K562 (cell line): ENCODE measurements around the gene GCNT2. TPM values are rescaled to one million over a fixed set of nuclear protein-coding genes. Genes with fewer than 3 reads are reported as not detected.
A peak's percentile ranks its signal among the peaks of the same experiment; 100 is the strongest.

Experiments used
- ARID1B ChIP-seq: fragments of 450-650 bp; IDR thresholded peaks from 2 replicates; pipeline ENCODE4 v1.6.1; 2016; ENCODE audit warnings: antibody characterized with exemption, mild to moderate bottlenecking, inconsistent platforms
- C11orf30 ChIP-seq: fragments of 450-650 bp; IDR thresholded peaks from 2 replicates; pipeline ENCODE4 v1.6.1; 2016; ENCODE audit warnings: low read depth, mild to moderate bottlenecking
- CBX5 ChIP-seq: IDR thresholded peaks from 2 replicates; pipeline ENCODE4 v1.6.1; 2014; ENCODE audit warnings: low read depth, borderline replicate concordance
- CCNT2 ChIP-seq: IDR thresholded peaks from 2 replicates; pipeline ENCODE4 v1.6.1; 2011; ENCODE audit warnings: borderline replicate concordance, low read depth, mild to moderate bottlenecking, moderate library complexity, mixed read lengths, low read length; ENCODE audit not compliant: insufficient read length; ENCODE audit errors: extremely low read depth
- CTBP1 ChIP-seq: fragments of 450-650 bp; IDR thresholded peaks from 2 replicates; pipeline ENCODE4 v1.6.1; 2016; ENCODE audit warnings: borderline replicate concordance
- EHMT2 ChIP-seq: fragments of 450-650 bp; IDR thresholded peaks from 2 replicates; pipeline ENCODE4 v1.6.1; 2018; ENCODE audit warnings: antibody characterized with exemption
- FOXA1 ChIP-seq: fragments of 450-650 bp; IDR thresholded peaks from 2 replicates; pipeline ENCODE4 v1.6.1; 2016; ENCODE audit warnings: mild to moderate bottlenecking, borderline replicate concordance
- JUN ChIP-seq, 2 experiments: sonication (generic) in 1 of 2; formaldehyde crosslinking in 1 of 2; IDR thresholded peaks; 2 replicates each; pipeline versions ENCODE4 v1.6.1 to v1.8.0; 2012 to 2022; ENCODE audit warnings: borderline replicate concordance in 2 of 2, mild to moderate bottlenecking in 2 of 2, improper control_type of control experiment in 1 of 2, low read depth in 1 of 2, low read length in 1 of 2, missing genetic modification reagents in 1 of 2
- RFX1 ChIP-seq: fragments of 450-650 bp; IDR thresholded peaks from 2 replicates; pipeline ENCODE4 v1.6.1; 2016; ENCODE audit warnings: mild to moderate bottlenecking, moderate library complexity
- SMARCE1 ChIP-seq: fragments of 450-650 bp; IDR thresholded peaks from 2 replicates; pipeline ENCODE4 v1.7.1; 2016; ENCODE audit warnings: mild to moderate bottlenecking
- SOX6 ChIP-seq: fragments of 450-650 bp; IDR thresholded peaks from 2 replicates; pipeline ENCODE4 v1.6.1; 2014; ENCODE audit warnings: mild to moderate bottlenecking
- TEAD4 ChIP-seq, 2 experiments: sonication (generic) in 1 of 2; formaldehyde crosslinking in 1 of 2; IDR thresholded peaks; 2 replicates each; pipeline versions ENCODE4 v1.6.1 to v1.8.0; 2012 to 2022; ENCODE audit warnings: borderline replicate concordance in 1 of 2, inconsistent platforms in 1 of 2, low read length in 1 of 2, mild to moderate bottlenecking in 1 of 2, missing genetic modification reagents in 1 of 2
- polyA plus RNA-seq, 8 experiments: library from polyadenylated mRNA; depleted of rRNA in 4 of 8; stranded (reverse) in 5 of 8; unstranded in 3 of 8; fragments of >200 nt; fragmentation: Nextera tagmentation in 2 of 8; fragmentation: Illumina TruSeq in 1 of 8; extraction: Ambion mirVana in 2 of 8; extraction: Trizol in 1 of 8; gene quantifications; 2 replicates each; pipeline versions ENCODE4 v1.2.1 to v1.2.3, GENCODE V29; 2011 to 2014; ENCODE audit warnings: inconsistent platforms in 1 of 8, missing spikeins in 1 of 8
- total RNA-seq, 7 experiments: library from RNA; depleted of rRNA in 6 of 7; stranded (reverse); fragments of >200 nt in 6 of 7; fragmentation: Illumina TruSeq in 2 of 7; extraction: Trizol in 2 of 7; gene quantifications; 2 replicates each; pipeline versions ENCODE4 v1.2.1 to v1.2.3, GENCODE V29; 2011 to 2021; ENCODE audit warnings: low replicate concordance in 1 of 7
- TF ChIP-seq, protein P1 (sequence below): fragments of 450-650 bp; IDR thresholded peaks from 2 replicates; pipeline ENCODE4 v1.6.1; 2017; ENCODE audit warnings: antibody characterized with exemption
- TF ChIP-seq, protein P2 (sequence below): fragments of 450-650 bp; IDR thresholded peaks from 2 replicates; pipeline ENCODE4 v1.6.1; 2017; ENCODE audit warnings: antibody characterized with exemption, mild to moderate bottlenecking
- TF ChIP-seq, protein P3 (sequence below), 2 experiments: fragments of 450-650 bp in 1 of 2; sonication (generic) in 1 of 2; formaldehyde crosslinking in 1 of 2; IDR thresholded peaks in 1 of 2; conservative IDR thresholded peaks in 1 of 2; 2 replicates each; pipeline versions ENCODE4 v1.6.1 to v1.8.1; 2016 to 2023; ENCODE audit warnings: mild to moderate bottlenecking in 2 of 2, moderate library complexity in 2 of 2, inconsistent platforms in 1 of 2, missing genetic modification reagents in 1 of 2
- TF ChIP-seq, protein P4 (sequence below): fragments of 450-650 bp; formaldehyde crosslinking; conservative IDR thresholded peaks from 2 replicates; pipeline ENCODE4 v1.4.0; 2022; ENCODE audit warnings: mild to moderate bottlenecking, missing genetic modification characterization
- TF ChIP-seq, protein P5 (sequence below): fragments of 200-800 bp; sonication (Bioruptor generic); IDR thresholded peaks from 2 replicates; pipeline ENCODE4 v1.6.1; 2017; ENCODE audit warnings: missing genetic modification characterization, missing compliant biosample characterization

GCNT2 gene
- total and polyA plus RNA-seq, 9 of the 15 experiments (the other 6 are each of a cell fraction or from before 2014, with no cell fraction given), result 0.78 to 2.6 (median 1.6) TPM

DNA sequence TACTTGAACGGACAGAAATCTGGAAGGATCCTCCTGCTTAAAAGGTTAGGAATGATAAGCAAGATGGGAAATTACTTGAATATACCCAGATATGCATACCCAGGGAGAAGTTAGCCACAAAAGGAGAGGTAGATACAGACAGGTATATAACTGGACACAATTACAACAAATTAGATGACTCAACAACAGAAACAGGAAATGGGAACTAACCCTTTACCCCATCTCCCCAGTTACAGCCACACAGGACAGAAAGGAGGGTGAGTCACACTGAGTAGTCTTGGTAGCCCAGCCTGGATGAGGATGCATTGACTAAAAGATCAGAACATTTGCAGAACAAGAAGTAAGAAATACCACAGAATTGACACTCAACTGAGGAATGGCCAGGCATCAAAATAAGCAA lies 112.1 kb downstream of the GCNT2 start (continued):
- peak; percentile 48; the same call in 1 of the 2 replicates for TF ChIP-seq C11orf30
- peak; percentile 57; the same call in 1 of the 2 replicates for TF ChIP-seq SOX6
- TF ChIP-seq, protein P1, sequence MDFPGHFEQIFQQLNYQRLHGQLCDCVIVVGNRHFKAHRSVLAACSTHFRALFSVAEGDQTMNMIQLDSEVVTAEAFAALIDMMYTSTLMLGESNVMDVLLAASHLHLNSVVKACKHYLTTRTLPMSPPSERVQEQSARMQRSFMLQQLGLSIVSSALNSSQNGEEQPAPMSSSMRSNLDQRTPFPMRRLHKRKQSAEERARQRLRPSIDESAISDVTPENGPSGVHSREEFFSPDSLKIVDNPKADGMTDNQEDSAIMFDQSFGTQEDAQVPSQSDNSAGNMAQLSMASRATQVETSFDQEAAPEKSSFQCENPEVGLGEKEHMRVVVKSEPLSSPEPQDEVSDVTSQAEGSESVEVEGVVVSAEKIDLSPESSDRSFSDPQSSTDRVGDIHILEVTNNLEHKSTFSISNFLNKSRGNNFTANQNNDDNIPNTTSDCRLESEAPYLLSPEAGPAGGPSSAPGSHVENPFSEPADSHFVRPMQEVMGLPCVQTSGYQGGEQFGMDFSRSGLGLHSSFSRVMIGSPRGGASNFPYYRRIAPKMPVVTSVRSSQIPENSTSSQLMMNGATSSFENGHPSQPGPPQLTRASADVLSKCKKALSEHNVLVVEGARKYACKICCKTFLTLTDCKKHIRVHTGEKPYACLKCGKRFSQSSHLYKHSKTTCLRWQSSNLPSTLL, result no peak
- TF ChIP-seq TEAD4 (IDR thresholded peaks at IDR 0.05; ENCODE audit: low read length), result peak; percentile 36; the same call in 1 of the 2 replicates
- TF ChIP-seq TEAD4 (CRISPR knock-in tag; IDR thresholded peaks at IDR 0.05; ENCODE audit: borderline replicate concordance), result no peak
- TF ChIP-seq, protein P2, sequence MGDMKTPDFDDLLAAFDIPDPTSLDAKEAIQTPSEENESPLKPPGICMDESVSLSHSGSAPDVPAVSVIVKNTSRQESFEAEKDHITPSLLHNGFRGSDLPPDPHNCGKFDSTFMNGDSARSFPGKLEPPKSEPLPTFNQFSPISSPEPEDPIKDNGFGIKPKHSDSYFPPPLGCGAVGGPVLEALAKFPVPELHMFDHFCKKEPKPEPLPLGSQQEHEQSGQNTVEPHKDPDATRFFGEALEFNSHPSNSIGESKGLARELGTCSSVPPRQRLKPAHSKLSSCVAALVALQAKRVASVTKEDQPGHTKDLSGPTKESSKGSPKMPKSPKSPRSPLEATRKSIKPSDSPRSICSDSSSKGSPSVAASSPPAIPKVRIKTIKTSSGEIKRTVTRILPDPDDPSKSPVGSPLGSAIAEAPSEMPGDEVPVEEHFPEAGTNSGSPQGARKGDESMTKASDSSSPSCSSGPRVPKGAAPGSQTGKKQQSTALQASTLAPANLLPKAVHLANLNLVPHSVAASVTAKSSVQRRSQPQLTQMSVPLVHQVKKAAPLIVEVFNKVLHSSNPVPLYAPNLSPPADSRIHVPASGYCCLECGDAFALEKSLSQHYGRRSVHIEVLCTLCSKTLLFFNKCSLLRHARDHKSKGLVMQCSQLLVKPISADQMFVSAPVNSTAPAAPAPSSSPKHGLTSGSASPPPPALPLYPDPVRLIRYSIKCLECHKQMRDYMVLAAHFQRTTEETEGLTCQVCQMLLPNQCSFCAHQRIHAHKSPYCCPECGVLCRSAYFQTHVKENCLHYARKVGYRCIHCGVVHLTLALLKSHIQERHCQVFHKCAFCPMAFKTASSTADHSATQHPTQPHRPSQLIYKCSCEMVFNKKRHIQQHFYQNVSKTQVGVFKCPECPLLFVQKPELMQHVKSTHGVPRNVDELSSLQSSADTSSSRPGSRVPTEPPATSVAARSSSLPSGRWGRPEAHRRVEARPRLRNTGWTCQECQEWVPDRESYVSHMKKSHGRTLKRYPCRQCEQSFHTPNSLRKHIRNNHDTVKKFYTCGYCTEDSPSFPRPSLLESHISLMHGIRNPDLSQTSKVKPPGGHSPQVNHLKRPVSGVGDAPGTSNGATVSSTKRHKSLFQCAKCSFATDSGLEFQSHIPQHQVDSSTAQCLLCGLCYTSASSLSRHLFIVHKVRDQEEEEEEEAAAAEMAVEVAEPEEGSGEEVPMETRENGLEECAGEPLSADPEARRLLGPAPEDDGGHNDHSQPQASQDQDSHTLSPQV, result 0 out of 2 replicates have a peak, but pooled peaks have one; percentile 30
- TF ChIP-seq CCNT2, result no peak
- peak; percentile 75; the same call in 1 of the 2 replicates for TF ChIP-seq SMARCE1
- TF ChIP-seq CBX5, result peak; percentile 23; the same call in 1 of the 2 replicates
- peak; percentile 17; the same call in 1 of the 2 replicates for TF ChIP-seq RFX1
- peak; percentile 61; the same call in 1 of the 2 replicates for TF ChIP-seq CTBP1
- TF ChIP-seq, protein P3, sequence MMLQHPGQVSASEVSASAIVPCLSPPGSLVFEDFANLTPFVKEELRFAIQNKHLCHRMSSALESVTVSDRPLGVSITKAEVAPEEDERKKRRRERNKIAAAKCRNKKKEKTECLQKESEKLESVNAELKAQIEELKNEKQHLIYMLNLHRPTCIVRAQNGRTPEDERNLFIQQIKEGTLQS (IDR thresholded peaks at IDR 0.05), result peak; percentile 85
- TF ChIP-seq, protein P3 (CRISPR knock-in tag; conservative IDR thresholded peaks at IDR 0.05), result no peak
- peak; percentile 81 for TF ChIP-seq JUN (IDR thresholded peaks at IDR 0.05; ENCODE audit: borderline replicate concordance, low read depth, low read length)
- no peak for TF ChIP-seq JUN (CRISPR knock-in tag; IDR thresholded peaks at IDR 0.05; ENCODE audit: borderline replicate concordance)
- TF ChIP-seq, protein P4, sequence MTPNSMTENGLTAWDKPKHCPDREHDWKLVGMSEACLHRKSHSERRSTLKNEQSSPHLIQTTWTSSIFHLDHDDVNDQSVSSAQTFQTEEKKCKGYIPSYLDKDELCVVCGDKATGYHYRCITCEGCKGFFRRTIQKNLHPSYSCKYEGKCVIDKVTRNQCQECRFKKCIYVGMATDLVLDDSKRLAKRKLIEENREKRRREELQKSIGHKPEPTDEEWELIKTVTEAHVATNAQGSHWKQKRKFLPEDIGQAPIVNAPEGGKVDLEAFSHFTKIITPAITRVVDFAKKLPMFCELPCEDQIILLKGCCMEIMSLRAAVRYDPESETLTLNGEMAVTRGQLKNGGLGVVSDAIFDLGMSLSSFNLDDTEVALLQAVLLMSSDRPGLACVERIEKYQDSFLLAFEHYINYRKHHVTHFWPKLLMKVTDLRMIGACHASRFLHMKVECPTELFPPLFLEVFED (CRISPR knock-in tag), result no peak
- TF ChIP-seq, protein P5, sequence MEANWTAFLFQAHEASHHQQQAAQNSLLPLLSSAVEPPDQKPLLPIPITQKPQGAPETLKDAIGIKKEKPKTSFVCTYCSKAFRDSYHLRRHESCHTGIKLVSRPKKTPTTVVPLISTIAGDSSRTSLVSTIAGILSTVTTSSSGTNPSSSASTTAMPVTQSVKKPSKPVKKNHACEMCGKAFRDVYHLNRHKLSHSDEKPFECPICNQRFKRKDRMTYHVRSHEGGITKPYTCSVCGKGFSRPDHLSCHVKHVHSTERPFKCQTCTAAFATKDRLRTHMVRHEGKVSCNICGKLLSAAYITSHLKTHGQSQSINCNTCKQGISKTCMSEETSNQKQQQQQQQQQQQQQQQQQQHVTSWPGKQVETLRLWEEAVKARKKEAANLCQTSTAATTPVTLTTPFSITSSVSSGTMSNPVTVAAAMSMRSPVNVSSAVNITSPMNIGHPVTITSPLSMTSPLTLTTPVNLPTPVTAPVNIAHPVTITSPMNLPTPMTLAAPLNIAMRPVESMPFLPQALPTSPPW (CRISPR knock-in tag), result peak; percentile 40
- TF ChIP-seq EHMT2, result no peak
- no peak for TF ChIP-seq FOXA1
- TF ChIP-seq ARID1B, result peak; percentile 65; the same call in 1 of the 2 replicates
